SU-DHL-6 (cell line): ENCODE data around the gene PYGL.

Source experiments
- CTCF ChIP-seq: fragments of 200-600 bp; sonication (generic); IDR thresholded peaks from one replicate; pipeline ENCODE4 v1.5.1; 2017; ENCODE audit warnings: antibody characterized with exemption, mild to moderate bottlenecking, low read length, moderate library complexity; ENCODE audit not compliant: insufficient read depth, poor library complexity, severe bottlenecking
- EZH2phosphoT487 ChIP-seq: fragments of 200-600 bp; sonication (generic), shearing (Covaris generic); conservative IDR thresholded peaks from 2 replicates; pipeline ENCODE4 v1.6.1; 2018; ENCODE audit warnings: mild to moderate bottlenecking, antibody characterized with exemption, low read length, moderate library complexity, mixed read lengths

- TF ChIP-seq CTCF: no peak
- TF ChIP-seq EZH2phosphoT487: no peak
Observed at GRCh38 chr14:50985124-50985858, 41.0 kb upstream of the PYGL start.
